ENCODE results near the gene LDHAL6A.

The LDHAL6A gene

GRCh38 chr11:18490736-18491485 is 35.3 kb downstream of the LDHAL6A start:
- no peak for DNase-seq (ENCODE audit: low spot score)

GRCh38 chr11:18491924-18492323 is 36.3 kb downstream of the LDHAL6A start:
- no peak for DNase-seq (ENCODE audit: low spot score)

DNA sequence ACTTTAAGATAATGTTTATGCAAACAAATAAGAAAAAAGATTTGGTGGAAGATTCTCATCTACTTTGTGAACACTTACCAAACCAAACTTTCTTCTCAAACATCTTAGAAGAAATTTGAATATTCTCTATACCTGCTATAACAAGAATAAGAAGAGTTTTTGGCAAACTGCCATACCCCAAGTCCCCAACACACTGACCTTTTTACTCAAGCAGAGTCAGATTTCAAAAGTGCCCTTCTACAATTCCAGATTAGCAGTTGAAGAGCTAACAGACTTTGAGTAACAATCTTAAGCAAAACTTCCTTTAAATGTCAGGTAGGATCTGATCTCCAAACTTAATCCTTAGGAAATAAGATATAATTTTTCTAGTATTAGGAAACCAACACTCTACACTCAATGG is 37.2 kb downstream of the LDHAL6A start:
- no peak for DNase-seq (ENCODE audit: low spot score)

- no peak for DNase-seq (ENCODE audit: low spot score)
Observed at GRCh38 chr11:18493310-18493709, 37.7 kb downstream of the LDHAL6A start.

DNA sequence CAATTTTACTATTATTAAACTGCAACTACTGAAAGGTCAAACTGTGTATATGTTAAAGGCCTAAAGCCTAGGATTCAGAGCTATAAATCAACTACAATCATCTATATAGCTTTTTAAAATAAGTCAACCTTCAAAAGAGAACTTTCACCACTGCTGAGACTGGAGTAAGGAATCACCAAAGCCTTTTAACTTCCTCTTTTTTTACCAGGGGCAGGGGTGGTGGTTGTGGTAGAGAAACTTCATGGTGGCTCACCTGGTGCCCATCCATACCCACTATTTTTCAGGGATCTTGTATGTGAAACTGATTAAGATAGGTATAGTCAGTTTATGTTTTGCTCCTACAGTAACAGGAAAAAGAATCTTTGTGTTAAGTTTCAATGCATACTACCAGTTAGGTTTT is 39.6 kb downstream of the LDHAL6A start:
- no peak for DNase-seq (ENCODE audit: low spot score)

DNA sequence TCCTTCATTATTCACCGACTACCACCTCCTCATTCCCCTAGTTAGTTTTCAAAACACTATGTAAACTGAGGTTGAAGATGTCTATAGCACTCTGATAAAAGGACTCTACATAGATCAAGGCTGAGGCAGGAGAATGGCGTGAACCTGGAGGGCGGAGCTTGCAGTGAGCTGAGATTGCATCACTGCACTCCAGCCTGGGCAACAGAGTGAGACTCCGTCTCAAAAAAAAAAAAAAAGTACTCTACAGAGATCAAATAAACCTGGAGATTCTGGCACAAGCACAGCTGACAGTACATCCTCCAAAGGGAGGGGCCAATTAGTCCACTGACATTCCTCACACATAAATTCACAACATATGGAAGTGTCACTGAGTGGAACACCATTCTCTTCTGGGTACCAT is 40.0 kb downstream of the LDHAL6A start:
- DNase-seq (ENCODE audit: low spot score), result no peak

DNA sequence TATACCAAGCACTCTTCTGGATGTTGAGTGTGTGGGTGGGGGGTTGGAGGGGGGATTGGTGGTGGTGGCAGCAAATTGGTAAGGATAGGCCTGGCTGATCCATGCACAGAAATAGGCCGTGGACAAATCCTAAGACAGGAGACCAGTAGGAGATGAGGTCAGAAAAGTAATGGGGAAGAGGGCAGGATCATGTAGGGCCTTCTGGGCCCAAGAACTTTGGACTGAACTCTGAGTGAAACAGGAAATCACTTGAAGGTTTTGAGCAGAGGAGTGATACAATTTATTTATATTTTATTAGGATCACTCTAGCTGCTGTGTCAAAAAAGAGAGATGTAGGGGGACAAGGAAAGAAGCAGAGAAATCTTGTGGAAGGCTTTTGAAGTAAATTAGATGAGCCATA is 42.4 kb downstream of the LDHAL6A start:
- no peak for DNase-seq (ENCODE audit: low spot score)

- no peak for DNase-seq (ENCODE audit: low spot score)
Observed at GRCh38 chr11:18501629-18502028, 46.0 kb downstream of the LDHAL6A start.

DNA sequence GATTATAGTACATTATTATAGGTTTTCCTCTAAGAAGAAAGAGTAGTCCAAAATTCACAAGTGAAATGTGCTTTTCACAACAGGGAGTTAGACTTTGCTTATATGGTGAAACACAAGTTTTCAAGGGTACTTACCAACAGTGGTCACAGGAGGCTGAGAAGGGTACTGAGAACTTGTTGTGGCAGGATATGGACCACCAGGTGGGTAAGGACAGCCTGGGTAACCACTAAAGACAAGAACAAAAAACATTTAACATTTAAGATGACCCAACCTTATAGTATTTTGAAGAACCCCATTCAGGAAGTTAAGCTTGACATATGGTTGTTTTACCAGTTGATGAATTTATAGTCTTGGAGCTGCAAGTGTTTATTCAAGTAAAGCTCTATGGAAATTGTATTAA is 46.7 kb downstream of the LDHAL6A start:
- DNase-seq (ENCODE audit: low spot score), result no peak

DNA sequence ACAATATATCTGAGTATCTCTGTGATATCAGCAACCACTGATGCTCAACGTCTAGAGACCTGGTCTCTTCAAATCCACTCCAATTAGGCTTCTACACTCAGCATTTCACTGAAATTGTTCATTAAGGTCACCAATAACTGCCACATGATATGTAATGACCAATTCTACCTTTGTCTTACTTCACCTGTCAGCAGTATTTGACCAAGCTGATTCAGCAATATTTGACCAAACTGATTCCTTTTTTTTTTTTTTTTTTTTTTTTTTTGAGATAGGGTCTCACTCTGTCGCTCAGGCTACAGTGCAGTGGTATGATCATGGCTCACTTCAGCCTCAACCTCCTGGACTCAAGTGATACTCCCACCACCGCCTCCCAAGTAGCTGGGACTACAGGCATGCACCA is 65.5 kb downstream of the LDHAL6A start:
- DNase-seq (ENCODE audit: low spot score), result no peak

DNA sequence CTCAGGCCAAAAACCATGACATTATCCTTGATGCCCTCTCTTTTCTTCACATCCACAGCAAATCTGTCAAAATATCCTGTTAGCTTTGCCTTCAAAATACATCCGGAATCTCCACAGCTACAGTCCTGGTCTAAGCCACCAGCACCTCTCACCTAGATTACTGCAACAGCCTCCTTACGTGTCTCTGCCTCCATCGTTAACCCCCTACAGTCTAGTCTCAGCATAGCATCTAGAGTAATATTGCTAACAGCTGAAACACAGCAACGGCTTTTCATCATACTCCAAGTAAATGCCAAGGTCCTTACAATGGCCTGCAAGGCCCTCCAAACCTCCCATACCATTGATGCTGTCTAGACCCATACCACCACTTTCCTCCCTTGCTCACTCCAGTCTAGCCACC is 66.7 kb downstream of the LDHAL6A start:
- no peak for DNase-seq (ENCODE audit: low spot score)

DNA sequence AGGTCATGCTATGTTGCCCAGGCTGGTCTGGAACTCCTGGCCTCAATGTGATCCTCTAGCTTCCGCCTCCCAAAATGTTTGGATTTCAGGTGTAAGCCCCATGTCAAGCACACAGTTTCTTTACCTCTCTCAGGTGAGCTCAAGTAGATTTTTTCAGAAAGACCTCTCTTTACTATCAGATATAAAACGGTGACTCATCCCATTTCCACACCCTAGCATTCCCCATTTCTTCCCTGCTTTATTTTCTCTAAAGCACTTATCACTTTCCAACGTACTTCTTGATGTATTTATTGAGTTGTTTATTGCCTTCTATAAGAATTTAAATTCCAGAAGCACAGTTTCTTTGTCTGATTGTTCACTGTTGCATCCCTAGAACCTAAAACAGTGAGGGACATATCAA is 67.4 kb downstream of the LDHAL6A start:
- no peak for DNase-seq (ENCODE audit: low spot score)

DNA sequence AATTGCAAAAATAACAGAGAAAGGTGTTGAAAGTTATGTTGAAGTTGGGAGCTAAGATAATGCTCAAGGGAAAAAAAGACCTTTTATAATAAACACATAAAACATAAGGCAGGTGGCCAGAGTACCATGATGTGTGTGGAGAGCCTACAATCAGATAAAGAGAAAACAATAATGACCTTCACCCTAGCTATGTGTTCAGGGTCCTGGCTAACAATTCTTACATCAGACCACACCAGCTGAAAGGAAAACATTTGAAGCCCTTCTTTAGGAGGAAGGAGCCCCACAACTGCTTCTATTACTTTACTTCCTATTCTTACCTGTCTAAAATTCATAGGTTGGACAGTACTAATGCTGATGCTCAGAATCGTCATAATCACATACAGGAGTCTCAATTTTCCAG is 68.6 kb downstream of the LDHAL6A start:
- DNase-seq (ENCODE audit: low spot score), result no peak

- no peak for DNase-seq (ENCODE audit: low spot score)
Observed at GRCh38 chr11:18526130-18526520, 70.5 kb downstream of the LDHAL6A start.

DNA sequence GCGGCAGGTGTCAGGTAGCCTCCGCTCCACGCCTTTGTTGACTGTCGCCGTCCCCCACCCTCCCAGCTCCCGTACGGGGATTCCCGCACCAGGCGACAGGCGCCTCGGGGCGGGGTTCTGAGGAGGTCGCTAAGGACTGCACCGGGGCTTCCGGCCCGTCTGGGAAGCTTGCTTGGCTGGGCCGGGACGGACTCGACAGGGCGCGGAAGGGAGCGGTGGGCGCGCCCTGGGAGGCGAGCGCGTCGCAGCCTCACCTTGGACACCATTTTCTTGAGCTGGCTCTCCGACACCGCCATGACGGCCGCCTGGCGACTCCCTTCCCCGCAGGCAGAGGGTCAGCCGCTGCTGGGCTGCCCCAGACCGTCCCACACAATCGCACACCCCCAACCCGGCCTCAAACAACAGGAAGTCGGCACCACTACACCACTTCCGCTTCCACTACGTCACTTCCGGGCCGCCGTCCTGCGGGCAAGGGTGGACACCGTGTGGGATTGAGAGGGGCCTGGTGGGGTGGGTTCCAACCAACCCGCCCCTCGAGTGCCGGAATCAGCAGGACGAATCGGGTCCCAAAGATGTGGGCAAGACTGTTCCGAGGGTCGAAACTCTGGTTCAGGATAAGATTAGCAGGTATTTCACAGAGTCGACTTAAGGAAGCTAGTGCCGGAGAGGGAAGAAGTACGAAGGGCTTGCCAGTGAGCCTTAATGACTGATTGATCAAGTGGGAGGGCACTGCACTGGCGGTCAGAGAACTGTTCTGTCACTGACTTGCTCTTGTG is 71.1 kb downstream of the LDHAL6A start, which contains the start of gene TSG101:
Gene TSG101, minus strand, starts transcription at position 422 of the 776 bp plus-strand sequence. Its CDS starts 126 bp downstream, at position 296.
- DNase-seq (ENCODE audit: low spot score), result peak; percentile 78

DNA sequence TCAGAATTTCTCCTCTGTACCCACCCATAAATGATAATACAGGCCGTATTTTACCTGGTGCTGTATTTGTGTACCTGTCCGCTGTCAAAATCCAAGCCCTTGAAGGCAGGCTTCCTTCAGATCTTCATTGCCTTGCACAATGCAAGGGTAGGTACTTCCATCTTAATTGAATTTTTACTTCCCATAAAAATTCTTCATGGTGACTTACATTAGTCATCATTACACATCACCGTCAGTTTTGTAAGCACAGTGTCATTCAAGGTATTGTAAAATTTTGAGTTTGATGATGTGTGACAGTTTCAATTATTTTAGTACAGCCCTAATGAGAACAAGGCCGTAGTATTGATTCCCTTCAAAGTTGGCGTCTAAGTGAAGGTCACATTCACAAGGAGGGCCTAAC is 71.9 kb downstream of the LDHAL6A start:
- DNase-seq (ENCODE audit: low spot score), result no peak
